MV-4-11 (cell line): ENCODE data around the gene HDAC4.

Experiments
- DNase-seq: peaks from one replicate; lab custom pipeline; 2025; lab: John Stamatoyannopoulos, UW

Gene HDAC4

DNA sequence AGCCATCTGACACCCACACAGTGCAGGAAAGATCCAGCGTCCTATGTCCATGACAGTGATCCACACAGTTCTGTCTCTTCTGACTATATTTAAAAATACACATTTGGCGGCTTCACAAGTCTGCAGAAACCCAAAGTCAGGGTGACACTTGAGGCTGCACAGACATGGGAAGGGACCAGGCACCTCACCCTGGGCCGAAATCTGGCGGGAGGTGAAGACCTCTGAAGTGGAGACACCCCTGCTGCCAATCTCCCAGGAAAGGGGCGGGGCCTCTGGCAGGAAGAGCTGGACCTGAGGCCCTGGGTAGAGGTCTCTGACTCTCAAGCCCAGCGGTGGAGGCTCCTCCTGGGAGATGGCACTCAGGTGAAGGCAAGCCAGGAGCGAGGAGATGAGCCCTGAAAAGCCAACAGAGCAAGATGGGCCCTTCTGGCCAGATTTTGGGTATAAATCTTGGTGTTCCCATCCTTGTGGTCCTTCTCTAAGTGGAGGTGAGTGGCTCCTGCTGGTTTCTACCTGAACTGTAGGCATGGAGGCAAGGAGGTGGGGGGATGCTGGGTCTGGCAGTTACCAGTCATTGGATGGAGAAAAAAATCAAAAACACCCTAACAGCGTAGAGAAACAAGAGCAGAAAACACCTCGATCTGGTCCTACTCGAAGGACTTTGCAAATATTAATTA is 248.4 kb downstream of the HDAC4 start:
- no peak for DNase-seq

DNA sequence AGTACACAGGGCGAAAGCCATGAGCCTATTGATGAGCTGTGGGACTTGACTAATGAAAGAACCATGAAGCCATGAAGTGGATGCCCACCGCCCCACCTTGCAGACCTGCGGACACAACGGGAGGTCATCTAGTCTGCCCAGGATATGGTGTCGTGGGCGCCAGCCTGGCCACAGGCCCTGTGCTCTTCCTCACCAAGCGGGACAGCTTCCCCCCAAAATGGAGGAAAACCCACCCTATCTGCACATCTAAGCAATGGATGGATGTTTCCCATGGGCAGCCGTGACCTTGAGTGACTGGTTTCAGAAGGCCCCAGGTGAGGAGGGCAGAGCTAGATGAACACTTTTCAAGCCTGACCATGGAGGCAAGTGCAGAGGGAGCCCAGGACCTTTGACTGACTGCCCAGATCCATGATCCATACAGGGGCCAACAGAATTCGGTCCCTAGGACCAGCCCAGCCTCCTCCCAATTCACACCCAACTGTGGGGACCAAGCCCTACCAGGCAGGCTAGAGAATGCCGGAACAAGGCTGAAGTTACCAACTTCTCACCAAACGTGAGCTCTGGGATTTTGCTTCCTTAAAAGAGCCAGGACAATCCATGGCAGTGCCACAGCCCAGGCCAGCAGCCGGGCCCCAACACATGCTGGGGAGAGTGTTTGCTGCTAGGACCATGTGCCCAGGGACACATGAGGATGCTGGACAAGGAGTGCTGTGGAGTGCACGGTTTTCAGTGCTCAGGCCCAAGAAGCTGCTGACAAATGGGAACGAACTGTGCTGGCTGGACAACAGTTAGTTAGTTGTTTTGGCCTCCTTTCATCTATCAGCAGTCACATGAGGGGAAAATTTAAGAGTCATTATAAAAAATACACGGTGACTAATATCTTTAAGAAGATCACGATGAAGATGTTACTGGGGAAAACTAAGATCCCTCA is 249.4 kb downstream of the HDAC4 start:
- no peak for DNase-seq

DNA sequence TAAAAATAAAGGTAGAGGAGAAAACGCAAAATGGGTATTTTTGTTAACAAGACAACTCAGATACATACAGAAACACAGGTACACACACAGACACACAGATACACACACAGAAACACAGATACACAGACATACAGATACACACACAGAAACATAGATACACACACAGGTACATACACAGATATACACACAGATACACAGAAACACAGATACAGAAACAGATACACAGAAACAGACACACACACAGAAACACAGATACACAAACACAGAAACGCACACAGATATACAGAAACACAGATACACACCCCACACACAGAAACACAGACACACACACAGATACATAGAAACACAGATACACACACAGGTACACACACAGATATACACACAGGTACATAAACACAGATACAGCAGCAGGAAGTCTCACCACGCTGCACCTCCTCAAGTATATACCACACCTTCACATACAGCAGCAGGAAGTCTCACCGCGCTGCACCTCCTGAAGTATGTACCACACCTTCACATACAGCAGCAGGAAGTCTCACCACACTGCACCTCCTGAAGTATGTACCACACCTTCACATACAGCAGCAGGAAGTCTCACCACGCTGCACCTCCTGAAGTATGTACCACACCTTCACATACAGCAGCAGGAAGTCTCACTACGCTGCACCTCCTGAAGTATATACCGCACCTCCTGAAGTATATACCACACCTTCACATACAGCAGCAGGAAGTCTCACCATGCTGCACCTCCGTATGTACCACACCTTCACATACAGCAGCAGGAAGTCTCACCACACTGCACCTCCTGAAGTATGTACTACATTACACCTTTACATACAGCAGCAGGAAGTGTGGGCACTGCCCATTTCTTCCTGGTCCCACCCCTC is 250.5 kb downstream of the HDAC4 start:
- DNase-seq = no peak

DNA sequence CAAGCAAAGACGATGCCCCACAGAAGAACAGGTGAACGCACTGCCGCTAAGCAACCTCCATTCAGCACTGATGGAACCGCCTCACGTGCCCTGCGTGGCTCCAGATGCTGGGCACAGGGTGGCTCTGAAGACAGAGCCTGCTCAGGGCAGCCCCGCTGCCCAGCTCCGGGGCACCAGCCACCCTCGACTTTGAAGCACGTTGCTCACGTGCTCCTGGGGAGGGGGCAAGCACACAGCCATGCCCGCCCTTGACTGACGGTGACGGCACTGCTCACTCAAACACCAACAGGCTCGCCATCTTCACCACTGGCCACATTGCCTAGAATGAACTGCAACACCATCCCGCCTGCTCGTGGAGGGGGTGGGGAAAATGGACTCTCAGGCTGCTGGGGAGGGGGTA is 251.3 kb downstream of the HDAC4 start:
- no peak for DNase-seq

DNA sequence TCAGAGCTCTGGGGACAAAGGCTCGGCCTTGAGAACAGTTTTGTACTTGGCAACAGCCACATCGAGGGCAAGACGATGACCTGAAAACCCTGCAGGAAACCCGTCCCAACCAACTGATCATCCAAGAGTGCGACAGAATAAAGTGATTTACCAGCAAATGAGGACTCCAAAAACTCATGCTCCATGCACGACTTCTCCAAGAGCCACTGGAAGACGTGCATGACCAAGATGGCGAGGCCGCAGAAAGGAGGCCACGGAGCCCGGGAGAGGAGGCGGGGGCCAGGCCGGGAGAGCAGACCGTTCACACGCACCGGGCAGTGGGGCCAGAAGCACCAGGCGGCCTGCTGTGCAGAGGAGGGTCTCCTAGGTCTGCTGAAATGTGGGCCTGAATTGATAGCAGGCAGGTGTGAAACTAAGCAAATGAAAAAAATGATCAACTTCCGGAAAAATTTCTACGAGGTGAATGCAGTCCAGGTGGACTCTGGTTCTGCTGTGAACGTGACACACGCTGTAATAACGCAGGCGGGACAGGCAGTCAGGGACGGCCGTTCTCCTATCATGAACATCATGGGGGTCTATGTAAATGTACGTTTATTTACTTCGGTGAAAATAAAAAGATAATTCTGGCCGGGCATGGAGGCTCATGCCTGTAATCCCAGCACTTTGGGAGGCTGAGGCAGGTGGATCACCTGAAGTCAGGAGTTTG is 252.2 kb downstream of the HDAC4 start:
- DNase-seq = no peak

DNA sequence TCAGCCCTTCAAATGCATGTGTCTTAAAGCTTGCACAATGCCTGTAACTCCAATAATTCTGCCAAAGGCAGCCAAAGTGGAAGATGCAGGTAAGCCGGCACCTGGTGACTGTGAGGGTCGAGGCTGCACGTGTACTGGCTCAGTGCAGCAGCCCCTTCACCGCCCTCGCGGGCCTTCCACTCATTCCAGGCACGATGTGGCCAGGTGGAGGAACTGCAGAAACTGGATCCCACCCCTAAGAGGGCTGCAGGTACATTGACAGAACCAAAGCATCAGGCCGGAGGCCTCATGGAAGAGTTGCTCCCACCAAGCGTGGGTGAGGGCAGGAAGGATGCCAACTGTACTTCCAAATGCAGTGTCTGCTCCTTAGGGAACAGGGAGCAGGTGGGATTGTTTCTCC is 253.4 kb downstream of the HDAC4 start:
- no peak for DNase-seq

DNA sequence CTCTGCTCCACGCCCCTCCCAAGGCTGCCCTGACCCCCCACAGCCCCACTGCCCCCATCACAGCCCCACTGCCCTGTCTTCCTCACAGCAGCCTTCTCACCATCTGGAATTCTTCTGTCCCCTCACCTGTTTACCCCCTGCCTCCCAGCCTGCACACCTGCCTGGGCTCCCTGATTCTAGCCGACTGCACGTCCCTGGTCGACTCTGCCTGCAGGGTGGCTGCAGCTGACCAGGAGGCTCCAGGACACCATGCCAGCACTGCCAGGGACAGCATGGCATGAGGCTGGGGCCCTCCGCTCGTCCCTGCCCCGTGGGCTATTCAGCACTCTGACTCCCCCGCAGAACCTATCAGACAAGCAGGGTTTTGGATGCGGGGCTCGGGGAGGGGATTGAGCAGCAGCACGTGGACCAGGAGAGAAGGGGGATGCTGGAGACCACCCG is 254.1 kb downstream of the HDAC4 start:
- no peak for DNase-seq

DNA sequence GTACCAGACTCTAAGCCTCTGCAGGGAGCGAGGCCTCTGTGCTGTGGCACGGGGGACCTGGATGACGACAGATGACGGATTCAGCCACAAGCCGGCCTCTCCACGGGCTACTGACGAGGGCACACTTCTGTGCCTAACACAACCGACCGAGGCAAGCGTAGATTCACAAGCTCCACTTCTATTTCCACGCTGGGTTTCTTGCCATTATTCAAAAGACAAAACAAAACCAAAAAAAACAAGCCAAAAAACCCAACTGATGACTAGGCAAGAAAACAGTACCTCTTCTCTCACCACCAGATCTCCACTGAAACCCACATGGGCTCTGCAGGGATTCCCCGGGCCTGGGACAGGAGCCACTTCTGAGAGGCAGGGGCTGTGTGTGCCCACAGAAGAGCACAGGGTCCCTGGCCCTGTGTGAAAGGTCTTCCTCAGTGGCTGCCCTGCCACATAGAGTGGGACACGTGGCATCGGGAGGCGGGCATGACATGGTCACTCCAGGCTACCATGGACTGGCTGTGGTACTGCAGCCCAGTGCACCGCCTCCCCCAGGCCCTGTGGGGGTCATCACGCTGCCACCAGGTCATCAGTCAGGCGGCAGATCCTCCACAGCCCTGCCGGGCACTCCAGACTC is 254.7 kb downstream of the HDAC4 start:
- DNase-seq = no peak

DNA sequence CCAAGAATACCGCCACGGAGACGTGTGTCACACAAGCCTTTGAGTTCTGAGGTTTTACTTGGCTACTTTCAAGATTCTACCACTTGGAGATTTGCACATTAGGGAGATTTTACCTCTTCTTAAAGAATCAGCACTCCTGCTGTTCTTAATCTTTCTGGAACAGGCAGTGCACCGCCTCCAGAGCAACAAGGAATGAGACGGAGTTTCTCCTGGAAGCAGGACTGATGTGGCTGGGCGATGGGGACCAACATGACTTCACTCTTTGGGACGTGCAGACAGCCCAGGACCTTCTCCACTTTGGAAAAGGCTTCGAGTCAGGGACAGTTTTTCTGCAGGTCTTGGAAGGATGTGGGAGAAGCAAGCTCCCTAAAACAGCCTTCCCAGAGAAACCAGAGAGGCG is 255.2 kb downstream of the HDAC4 start:
- no peak for DNase-seq

DNA sequence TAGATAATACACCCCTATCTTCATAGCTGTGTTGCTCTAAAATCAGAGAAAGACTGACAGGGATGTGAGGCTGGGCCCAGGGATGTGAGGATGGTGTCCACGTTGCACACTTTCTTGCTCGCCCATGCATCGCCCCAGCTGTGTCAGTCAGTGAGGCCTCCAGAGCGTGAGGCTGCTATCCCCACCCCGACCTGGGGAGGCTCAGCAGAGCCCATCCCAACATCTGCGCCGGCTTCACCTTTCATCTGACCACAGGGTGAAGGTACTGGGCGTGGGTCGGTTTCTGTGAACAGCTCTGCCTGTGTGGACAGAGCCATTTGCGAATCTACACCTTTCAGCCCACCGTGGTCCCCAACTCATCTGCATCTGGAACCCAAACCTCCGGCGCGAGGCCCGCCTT is 255.7 kb downstream of the HDAC4 start:
- DNase-seq = no peak

DNA sequence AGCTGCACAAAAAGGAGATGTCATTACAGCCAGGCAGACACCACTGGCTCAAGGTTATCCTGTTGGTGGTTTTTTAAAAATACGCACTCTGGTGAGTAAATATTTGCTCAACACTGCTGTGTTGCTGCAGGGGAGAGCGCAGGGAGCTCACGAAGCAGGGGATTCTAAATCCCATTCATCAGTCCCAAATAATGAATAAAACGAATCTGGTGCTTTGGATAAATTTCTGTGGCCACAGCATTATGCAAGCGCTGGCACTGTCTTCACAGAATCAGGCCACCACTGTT is 256.2 kb downstream of the HDAC4 start:
- DNase-seq = no peak

DNA sequence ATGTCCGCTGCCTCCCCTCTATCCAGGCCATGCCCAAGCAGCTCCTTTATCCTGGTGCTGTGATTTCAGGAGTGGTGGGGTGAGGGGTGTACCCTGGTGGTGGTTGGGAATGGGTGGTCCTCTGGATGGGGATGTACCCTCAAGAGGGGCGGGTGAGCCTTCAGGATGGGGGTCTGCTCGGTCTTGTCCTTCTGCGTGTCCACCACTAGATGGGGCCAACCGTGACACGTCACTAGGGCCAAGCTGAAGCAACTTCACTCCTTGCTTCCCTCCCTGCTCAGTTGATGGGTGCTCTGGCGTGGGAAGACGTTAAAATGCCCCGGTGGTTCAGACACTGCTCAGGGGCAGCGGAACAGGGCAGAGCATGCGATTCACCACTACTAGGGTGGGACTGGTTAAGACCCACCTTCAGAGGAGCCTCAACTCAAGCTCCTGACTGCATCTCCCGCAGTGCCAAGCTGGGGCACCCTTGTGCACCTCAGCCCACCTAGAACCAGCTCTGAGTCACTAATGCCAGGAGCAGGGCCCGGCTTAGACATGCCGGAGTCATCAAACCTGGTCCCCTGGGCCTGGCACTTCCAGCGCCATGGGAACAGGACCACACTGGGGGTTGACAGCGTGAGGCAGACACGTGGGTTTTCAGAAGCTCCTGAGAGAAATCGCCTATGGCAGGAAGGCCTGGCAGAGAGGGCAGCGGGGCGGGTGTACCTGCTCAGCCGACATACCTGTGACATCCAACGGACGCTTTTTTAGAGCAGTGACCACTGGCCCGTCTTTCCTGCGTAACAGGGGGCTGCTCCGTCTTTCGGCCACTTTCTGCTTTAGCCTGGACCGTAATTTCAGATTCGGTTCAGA is 256.7 kb downstream of the HDAC4 start:
- peak; percentile 10 for DNase-seq

DNA sequence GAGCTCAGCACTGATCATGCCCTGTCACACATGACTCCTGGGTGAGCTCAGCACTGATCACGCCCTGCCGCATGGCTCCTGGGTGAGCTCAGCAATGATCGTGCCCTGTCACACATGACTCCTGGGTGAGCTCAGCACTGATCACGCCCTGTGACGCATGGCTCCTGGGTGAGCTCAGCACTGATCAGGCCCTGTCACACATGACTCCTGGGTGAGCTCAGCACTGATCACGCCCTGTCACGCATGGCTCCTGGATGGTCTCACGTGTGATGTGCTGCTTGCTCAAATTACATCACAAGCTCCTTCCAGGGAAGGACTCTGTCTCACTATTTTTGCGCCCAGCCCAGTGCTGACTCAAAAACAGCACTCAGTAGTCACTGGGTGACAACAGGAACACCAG is 258.0 kb downstream of the HDAC4 start:
- no peak for DNase-seq

DNA sequence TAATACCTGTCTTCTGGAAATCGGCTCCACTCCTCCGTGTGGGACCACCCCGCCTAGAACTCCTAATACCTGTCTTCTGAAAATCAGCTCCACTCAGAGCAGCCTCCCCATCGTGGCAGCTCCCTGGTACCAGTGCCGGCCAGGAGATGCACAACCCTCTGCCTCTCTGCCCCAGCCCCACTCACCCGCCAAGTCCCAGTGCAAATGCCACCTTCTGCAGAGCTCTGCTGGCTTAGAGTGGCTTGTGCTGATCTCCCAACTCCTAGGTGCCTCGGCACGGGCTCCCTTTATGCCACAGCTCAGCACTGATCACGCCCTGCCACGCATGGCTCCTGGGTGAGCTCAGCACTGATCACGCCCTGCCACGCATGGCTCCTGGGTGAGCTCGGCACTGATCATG is 258.5 kb downstream of the HDAC4 start:
- no peak for DNase-seq

DNA sequence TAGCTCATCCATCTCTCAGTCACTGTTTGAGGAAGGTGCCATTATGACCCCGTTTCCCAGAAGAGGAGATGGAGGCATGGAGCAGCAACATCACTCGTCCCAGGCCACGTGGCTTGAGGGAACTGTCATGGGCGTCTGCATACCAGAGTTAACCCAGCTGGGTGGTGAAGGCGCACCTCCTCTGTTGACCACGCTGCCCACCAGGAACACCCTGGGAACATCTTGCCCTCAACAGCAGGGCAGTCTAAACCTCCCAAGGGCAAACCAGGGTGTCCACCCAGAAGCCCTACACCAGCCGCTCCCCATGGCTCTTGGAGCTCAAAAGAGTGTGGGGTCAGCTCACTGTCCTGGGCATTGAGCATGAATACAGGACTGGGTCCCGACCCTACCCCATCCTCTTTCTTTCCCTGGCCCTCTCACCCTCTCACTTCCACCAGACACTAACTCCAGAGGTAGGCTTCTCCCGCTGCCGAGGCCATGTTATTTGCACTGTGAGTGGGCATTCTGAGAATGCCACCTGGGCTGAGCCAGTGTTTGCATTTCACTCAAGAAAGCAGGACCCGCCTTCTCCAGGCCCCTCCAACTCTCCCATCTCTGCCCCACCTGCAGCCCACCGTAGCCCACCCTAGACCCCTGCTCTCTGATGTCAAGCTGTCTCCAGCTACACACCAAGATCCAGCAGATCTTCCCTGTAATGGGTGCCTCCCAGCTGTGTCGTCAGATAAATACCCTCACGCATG is 259.6 kb downstream of the HDAC4 start:
- DNase-seq = no peak

DNA sequence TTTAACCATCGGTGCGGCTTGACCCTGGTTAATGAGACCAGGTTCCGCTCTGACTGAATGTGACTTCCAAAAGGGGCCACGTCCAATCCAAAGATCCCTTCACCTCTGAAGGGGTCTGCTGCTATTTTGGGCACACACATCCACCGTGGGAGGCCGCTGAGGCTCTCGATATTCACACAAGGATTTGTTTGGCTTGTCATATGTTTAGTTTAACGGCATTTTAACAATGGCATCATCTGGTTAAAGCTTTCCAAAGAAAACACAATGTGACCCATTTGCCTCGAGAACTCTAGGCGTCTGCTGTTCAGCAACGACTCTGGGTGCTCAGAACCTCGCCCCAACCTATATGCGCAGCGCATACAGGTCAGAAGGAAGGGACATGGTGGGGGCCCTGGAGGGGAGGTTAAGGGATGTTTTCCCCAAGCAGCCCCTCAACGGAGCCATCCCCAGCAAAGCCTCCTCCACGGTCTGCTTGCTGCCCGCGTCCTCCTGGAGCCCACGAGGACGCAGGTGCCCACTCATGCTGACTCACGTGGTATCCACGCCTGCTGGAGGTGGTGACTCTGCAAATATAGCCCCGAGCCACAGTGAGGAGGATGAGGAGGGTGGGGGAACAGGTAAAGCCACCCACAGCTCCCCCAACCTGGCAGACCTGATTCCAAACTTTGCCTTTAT is 260.3 kb downstream of the HDAC4 start:
- no peak for DNase-seq

DNA sequence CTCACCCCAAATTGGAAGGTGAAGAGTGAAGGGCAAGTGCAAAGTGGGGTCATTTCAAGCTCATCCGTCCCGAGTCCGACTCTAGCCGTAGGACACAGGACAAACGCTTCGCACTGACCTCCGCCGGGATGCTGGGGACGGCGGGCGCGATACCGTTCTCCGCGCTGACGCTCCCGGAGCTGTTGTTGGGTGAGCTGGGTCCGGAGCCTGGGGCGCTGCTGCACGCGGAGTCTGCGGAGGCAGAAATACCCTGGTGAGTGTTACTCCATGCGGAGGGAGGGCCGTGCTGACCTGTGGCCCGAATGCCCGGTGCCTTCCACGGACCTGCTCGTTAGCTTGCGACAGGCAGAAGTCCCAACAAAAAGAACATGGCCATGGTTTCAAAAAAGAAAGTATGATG is 261.3 kb downstream of the HDAC4 start:
- no peak for DNase-seq

DNA sequence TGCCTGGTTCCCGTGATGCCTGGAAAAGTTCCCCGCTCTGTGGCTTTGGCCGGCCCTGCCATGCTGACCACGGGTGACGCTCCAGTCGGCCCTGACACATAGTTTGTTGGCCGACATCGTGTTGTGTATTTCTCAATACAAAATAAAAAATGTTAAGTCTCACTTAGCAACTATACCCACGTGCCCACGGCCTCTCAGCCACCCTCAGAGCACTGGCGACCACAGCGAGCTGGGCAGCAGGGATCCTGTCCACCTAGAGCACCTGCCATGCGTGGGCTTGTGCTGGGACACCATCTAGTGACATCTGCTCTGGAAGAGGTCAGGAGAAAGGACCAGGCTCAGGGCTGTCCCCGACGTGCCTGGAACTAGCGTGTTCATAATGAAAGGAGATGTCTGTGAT is 261.7 kb downstream of the HDAC4 start:
- no peak for DNase-seq

DNA sequence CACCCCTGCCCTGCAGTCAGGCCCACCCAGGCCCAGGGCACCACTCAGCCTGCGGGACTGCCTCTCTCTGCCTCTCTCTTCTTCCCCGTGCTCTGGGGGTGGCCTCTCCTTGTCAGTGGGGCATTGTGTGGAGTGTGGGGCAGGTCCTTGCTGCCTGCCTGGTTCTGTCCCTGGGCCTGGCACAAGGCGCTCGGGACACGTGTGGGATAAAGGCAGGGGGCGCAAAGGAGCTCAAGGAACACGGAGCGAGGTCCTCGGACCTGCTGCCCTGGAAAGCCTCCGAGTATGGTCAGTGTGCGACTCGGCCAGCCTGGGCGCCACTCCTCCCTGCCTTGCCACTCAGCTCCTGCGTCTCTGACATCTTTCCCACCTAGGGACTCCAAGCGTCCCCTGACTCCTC is 262.2 kb downstream of the HDAC4 start:
- DNase-seq = no peak
